Coronary artery (tissue), 2 donors: ENCODE measurements around the gene PC.

Source experiments
- DNase-seq: peaks from one replicate; pipeline ENCODE4 v3.0.0-alpha.2; 2017; ENCODE audit warnings: low spot score
- H3K27ac ChIP-seq, 2 donors: fragments of 200-600 bp; sonication (generic); one replicate each; pipeline ENCODE4 v1.5.1; 2016 to 2019
- H3K4me3 ChIP-seq: fragments of 200-600 bp; sonication (generic); 2 replicates; pipeline ENCODE4 v1.5.1; 2016; ENCODE audit warnings: mild to moderate bottlenecking, moderate library complexity
- CTCF ChIP-seq: fragments of 200-600 bp; sonication (generic); IDR thresholded peaks from one replicate; pipeline ENCODE4 v1.5.1; 2019; ENCODE audit warnings: antibody characterized with exemption

PC gene

DNA sequence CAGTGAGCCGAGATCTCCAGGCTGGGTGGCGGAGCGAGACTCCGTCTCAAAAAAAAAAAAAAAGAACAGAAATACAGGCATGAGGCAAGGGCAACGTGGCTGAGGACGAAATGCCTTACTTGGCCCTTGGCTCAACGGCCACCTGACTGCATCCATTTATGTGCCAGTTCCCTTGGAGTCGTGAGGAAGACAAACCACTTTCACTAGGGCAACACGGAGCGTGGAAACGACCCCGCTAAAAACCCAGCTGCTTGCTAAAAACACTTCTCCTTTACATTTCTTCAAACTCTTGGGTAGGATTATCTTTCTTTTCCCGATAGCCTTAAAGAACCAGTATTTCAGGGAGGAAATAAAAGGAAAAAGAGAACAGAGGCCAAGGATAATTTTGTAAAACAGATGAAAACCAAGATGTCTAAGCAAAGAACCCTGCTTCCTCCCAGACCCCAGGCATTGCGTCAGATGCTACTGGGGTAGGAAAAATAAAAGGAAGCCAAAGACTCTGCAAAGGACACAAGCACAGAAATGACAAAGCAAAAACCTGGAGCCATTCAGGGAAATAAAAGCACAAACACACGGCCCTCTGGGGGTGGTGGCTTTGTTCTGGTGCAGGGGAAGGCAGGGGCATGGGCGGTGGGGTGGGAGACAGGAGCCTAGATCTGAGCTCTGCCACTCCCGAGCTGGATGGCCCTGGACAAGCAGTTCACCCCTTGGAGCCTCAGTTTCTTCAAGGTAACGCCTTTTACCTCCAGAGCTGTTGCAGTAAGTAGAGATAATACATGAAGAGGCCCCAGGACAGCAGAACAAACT lies 37.0 kb downstream of the PC start:
- TF ChIP-seq CTCF: no peak
- no peak overlapping the region for H3K27ac ChIP-seq
- no peak for DNase-seq
- no peak overlapping the region for H3K4me3 ChIP-seq

- TF ChIP-seq CTCF: no peak
- H3K4me3 ChIP-seq: no peak overlapping the region
- H3K27ac ChIP-seq: no peak overlapping the region
- no peak for DNase-seq
Observed at GRCh38 chr11:66919923-66920322, 38.3 kb downstream of the PC start.

DNA sequence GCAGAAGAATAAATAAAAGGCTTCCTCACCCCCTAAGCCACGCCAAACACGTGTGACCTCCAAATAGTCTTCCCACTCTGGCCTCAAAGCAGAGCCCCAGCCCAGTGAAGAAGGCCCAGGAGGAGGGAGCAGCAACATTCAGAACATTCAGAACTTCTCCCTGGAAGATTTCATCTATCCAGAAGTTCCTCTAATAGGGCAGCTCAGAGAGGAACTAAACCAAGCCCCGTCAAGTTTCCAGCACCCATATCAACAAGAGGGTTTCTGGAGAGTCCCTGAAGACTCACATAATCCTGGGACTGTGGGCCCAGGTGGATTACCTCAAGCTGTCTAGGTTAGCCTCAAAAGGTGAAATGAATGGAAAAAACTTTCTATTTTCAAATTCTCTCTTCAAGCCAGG lies 39.4 kb downstream of the PC start:
- DNase-seq: no peak
- no peak overlapping the region for H3K27ac ChIP-seq
- TF ChIP-seq CTCF: no peak
- no peak overlapping the region for H3K4me3 ChIP-seq

- TF ChIP-seq CTCF: no peak
- Histone ChIP-seq H3K27ac (peak overlapping the region in 1 of 2 donors; percentile 41), H3K4me3 (no peak overlapping the region)
- no peak for DNase-seq
Observed at GRCh38 chr11:66915866-66916265, 42.3 kb downstream of the PC start.

GRCh38 chr11:66915046-66915832 lies 42.9 kb downstream of the PC start:
- H3K4me3 ChIP-seq: no peak overlapping the region
- no peak for TF ChIP-seq CTCF
- peak overlapping the region in 1 of 2 donors; percentile 41 for H3K27ac ChIP-seq
- no peak for DNase-seq

DNA sequence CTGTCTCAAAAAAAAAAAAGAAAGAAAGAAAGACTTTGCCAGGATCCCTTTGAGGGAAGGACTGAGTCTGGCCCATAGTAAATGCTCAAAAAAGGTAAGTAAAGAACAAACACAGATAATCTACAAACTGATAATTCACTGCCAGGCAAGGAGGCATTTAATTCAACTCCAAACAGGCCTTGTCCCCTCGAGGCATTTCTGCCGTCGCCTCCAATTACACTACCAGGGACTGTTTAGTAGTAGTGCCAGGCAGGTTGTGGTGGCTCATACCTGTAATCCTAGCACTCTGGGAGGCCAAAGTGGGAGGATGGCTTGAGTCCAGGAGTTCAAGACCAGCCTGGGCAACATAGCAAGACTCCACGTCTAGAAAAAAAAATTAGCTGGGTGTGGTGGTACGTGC lies 43.7 kb downstream of the PC start:
- DNase-seq: no peak
- Histone ChIP-seq H3K4me3 (no peak overlapping the region), H3K27ac (no peak overlapping the region)
- TF ChIP-seq CTCF: no peak
